HG03095 (cell line): ENCODE results near the gene TRIM72.
"Not testable (repeated sequence)": the region's sequence is repeated elsewhere in the genome, so short reads cannot be mapped to it uniquely, and the experiment has no call there.

Experiments
- ATAC-seq: cut with Tn5 transposase; IDR thresholded peaks from one replicate; pipeline ENCODE4 v1.9.1; 2021; ENCODE audit warnings: moderate library complexity; ENCODE audit not compliant: unreplicated experiment

TRIM72 gene

DNA sequence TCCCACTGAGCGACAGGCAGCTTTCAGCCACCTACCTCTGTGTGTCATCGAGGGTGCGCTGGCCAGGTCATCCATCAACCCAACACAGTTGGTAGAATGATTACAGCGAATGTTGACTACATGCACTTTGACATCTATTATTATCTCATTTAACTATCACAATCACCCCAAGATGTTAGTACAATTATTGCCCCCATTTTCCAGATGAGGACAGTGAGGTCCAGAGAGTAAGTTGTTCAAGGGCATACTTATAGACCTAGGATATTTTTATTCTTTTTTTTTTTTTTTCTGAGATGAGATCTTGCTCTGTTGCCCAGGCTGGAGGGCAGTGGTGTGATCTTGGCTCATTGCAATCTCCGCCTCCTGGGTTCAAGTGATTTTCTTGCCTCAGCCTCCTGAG, 37.5 kb downstream of the TRIM72 start:
- no peak for ATAC-seq

- no peak for ATAC-seq
Measured at GRCh38 chr16:31253642-31254045, 39.7 kb downstream of the TRIM72 start.

GRCh38 chr16:31256466-31256865, 42.5 kb downstream of the TRIM72 start:
- no peak for ATAC-seq

- no peak for ATAC-seq
Measured at GRCh38 chr16:31258366-31258765, 44.4 kb downstream of the TRIM72 start.

- no peak for ATAC-seq
Measured at GRCh38 chr16:31260136-31260931, 46.4 kb downstream of the TRIM72 start.

- no peak for ATAC-seq
Measured at GRCh38 chr16:31262084-31262483, 48.2 kb downstream of the TRIM72 start.

DNA sequence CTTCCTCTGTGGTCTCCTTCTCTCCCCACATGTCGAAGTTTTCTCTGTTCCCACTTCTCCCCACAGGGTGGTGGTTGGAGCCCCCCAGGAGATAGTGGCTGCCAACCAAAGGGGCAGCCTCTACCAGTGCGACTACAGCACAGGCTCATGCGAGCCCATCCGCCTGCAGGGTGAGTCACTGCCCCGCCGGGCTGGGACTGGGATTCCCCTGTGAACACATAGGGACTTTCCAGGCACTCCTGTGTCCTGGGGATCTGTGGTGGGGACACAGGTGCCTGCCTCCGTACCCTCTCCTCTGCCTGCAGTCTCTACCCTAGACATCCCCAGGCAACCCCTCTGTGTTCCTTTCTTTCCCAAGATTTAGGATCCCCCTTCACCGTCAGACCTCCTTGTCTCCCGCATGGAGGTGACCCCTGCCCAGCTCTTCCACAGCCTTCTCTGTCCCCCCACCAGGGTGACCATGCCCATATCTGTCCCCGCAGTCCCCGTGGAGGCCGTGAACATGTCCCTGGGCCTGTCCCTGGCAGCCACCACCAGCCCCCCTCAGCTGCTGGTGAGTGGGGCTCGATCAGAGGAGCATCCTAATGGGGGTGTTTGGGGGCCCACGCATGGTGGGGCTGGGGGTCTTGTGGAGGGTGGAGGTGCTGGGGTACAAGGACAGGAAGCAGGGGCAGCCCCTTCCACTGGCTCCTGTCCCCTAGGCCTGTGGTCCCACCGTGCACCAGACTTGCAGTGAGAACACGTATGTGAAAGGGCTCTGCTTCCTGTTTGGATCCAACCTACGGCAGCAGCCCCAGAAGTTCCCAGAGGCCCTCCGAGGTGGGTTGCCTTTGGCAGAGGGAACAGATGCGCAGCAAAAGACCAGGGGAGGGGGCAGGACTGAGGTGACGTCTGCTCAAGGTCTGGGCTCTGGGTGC, 51.7 kb downstream of the TRIM72 start:
- peak; percentile 76 for ATAC-seq

- ATAC-seq: no peak
Measured at GRCh38 chr16:31267332-31268032, 53.6 kb downstream of the TRIM72 start.

DNA sequence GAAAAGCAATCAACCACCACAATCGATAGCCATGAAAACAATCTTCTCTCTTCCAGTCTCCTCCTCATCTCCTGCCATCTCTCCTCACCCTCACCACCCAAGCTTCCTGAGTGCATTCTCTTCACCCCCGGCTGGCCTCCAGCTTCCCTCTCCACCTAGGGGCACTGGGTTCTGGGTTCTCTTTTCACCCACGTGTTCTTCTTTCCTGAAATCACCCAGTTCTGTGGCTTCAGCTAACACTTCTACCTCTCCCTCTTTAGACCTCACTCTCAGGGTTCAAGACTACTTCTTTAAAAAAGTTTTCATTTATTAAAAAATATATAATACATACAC, 54.1 kb downstream of the TRIM72 start:
- no peak for ATAC-seq

DNA sequence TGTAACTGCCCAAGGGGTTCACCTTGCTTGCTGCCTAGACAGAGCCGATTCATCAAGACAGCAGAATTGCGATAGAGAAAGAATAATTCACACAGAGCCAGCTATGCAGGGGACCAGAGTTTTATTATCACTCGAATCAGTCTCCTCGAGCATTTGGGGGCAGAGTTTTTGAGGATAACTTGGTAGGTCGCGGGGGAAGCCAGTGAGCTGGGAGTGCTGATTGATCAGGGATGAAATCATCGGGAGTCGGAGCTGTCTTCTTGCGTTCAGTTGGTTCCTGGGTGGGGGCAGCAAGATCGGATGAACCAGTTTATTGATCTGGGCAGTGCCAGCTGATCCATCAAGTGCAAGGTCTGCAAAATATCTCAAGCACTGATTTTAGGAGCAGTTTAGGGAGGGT, 55.0 kb downstream of the TRIM72 start:
- no peak for ATAC-seq

DNA sequence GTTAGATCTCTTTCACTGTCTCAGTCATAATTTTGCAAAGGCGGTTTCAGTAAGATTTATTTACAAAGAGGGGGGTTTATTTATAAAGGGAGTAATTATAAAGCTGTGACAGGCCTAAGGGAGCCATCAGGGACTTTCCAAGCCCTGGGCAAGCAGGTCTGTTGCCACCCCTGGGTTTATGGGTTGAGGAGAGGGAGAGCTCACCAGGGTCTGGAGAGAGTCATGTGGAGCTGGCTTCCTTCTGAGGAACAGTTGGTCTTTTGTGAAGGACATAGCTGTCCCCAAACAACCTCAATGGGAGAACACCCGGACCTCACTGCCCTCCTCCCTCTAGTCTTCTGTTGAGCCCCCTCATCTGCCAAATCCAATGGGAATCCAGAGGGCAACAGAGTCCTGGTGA, 55.6 kb downstream of the TRIM72 start:
- ATAC-seq: no peak

GRCh38 chr16:31269973-31270372, 56.1 kb downstream of the TRIM72 start:
- ATAC-seq: not testable (repeated sequence)

DNA sequence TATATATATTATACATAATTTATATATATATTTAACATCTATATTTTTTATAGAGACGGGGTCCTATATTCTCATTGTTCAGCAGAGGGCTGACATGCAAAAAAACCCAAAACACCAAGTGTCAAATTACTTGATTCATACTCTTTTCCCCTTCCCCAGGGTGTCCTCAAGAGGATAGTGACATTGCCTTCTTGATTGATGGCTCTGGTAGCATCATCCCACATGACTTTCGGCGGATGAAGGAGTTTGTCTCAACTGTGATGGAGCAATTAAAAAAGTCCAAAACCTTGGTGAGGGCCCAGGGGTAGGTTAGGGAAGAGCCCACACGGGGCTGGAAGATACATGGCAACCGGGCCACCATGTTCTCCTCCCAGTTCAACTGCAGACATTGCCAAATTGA, 56.9 kb downstream of the TRIM72 start:
- no peak for ATAC-seq

DNA sequence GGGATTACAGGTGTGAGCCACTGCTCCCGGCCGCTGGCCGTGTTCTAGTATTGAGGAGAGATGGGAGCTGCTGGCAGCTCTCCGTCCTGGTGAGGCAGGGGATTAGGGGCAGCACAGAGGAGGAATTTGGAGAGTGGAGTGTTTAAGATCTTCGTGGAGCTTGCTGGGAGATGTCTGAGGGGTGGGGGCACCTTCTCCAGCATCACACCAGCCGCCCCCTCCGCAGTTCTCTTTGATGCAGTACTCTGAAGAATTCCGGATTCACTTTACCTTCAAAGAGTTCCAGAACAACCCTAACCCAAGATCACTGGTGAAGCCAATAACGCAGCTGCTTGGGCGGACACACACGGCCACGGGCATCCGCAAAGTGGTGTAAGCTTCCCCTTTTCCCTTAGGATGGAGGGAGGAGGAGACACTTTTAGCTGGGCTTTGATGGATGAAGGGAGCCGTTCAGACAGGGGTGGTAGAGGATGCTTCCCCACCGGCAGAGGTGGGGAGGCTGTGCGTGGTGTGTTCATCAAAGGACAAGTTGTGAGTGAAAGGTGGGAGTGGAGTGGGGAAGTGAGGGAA, 57.8 kb downstream of the TRIM72 start:
- ATAC-seq: no peak

- ATAC-seq: no peak
Measured at GRCh38 chr16:31273187-31273586, 59.3 kb downstream of the TRIM72 start.

DNA sequence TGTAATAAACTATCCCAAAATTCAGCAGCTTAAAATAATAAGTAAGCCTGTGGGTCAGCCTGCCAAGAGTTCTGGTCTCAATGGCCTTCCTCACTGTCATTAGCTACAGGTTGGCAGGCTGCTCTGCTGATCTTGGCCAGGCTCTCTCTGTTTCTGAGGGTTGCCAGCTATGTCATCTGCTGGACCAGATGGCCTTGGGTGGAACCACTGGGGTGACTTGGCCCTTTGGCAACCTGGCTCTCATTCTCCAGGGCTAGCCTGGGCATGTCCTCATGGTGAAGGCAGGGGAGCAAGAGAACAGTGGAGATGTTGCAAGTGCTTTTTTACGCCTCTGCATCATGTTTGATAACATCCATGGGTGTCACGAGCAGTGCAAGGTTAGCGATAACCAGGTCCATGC, 59.8 kb downstream of the TRIM72 start:
- no peak for ATAC-seq

DNA sequence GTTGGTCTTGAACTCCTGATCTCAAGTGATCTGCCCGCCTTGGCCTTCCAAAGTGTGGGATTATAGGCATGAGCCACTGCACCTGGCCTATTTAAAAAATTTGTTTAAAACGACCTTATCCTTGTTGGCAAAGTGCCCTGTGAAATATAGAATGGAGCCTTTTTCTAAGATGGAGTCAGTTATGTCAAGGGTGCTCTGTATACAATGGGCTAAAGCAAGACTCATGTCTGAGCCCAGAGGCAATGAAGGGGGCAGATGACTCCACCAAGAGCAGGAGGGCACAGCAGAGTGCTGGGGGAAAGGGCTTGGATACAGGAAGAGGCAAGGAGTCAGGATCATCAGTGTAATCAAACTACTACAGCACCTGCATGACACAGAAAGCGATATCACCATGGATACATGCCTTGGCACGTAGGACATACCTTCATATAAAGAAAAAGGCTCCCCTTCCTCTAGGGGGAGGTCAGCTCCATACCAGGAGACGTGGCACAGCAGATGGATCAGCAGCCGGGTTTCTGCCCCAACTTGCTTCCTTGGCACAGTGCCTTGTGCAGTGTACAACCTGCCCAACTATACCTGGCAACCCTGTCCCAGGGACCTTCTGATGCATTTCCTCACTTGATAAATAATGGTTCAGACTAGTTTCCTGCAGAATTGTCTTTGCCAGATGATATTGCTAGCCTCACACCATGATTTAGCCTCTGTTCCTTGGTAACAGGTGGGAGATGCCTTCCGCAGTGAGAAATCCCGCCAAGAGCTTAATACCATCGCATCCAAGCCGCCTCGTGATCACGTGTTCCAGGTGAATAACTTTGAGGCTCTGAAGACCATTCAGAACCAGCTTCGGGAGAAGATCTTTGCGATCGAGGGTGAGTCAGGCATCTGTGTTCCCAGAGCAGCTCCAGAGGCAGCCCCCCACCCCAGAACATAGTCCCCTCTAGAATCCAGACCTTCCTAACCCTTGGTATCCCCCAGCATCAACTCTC, 61.2 kb downstream of the TRIM72 start:
- no peak for ATAC-seq

- no peak for ATAC-seq
Measured at GRCh38 chr16:31276600-31276999, 62.7 kb downstream of the TRIM72 start.

DNA sequence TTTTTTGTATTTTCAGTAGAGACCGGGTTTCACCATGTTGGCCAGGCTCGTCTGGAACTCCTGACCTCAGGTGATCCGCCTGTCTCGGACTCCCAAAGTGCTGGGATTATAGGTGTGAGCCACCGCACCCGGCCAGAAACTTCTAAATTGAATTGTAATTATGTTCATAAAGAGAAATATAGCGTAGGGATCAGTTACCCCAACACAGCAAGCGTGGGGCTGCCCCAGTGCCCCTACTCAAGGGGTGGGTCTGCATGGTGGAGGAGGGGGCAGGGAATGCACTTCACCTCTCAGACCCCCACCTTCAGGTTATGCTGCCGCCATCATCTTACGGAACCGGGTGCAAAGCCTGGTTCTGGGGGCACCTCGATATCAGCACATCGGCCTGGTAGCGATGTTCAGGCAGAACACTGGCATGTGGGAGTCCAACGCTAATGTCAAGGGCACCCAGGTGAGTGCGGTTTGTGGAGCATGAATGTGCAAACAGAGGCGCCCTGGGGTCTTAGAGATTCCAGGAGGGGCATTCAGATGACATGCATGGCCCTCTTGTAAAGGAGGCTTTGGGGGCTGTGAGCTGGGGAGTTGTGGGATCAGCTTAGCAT, 63.8 kb downstream of the TRIM72 start:
- ATAC-seq: no peak

- ATAC-seq: not testable (repeated sequence)
Measured at GRCh38 chr16:31278853-31279252, 64.9 kb downstream of the TRIM72 start.
